ENCODE data around the gene KMO.

The KMO gene

DNA sequence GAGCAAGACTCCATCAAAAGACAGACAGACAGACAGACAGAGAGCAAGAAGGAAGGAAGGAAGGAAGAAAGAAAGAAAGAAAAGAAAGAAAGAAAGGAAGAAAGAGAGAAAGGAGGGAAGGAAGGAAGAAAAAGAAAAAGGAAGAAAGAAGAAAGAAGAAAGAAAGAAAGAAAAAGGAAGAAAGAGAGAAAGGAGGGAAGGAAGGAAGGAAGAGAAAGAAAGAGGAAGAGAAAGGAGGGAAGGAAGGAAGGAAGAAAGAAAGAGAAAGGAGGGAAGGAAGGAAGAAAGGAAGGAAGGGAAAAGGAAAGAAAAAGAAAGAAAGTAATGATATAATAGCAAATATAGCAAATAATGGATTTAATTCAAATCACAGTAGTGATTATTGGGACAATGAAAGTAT, 75.3 kb downstream of the KMO start:
- H3K36me3 ChIP-seq (ENCODE audit: insufficient read depth, insufficient read length, low read length) = peaks cover 6% of the 10 kb centered on the region
- H3K4me3 ChIP-seq (ENCODE audit: insufficient read length, low read depth) = no peak overlapping the region
- no peaks in the 10 kb centered on the region for H3K9me3 ChIP-seq (ENCODE audit: insufficient read depth, low read length)
- no peak for DNase-seq (ENCODE audit: low read depth, low spot score)
- no peak for TF ChIP-seq ZNF274 (IDR thresholded peaks at IDR 0.05; ENCODE audit: low read depth, low read length)
- no peak for TF ChIP-seq SUZ12 (IDR thresholded peaks at IDR 0.05; ENCODE audit: extremely low read depth, insufficient read depth, insufficient read length)
- TF ChIP-seq YY1 (IDR thresholded peaks at IDR 0.05; ENCODE audit: insufficient read depth, insufficient read length) = no peak
- H3K4me1 ChIP-seq (ENCODE audit: insufficient read depth, insufficient read length) = no peaks in the 10 kb centered on the region
- H3K9ac ChIP-seq (ENCODE audit: insufficient read length, low read depth) = no peak overlapping the region
- H3K27me3 ChIP-seq (ENCODE audit: insufficient read depth, insufficient read length) = no peaks in the 10 kb centered on the region

DNA sequence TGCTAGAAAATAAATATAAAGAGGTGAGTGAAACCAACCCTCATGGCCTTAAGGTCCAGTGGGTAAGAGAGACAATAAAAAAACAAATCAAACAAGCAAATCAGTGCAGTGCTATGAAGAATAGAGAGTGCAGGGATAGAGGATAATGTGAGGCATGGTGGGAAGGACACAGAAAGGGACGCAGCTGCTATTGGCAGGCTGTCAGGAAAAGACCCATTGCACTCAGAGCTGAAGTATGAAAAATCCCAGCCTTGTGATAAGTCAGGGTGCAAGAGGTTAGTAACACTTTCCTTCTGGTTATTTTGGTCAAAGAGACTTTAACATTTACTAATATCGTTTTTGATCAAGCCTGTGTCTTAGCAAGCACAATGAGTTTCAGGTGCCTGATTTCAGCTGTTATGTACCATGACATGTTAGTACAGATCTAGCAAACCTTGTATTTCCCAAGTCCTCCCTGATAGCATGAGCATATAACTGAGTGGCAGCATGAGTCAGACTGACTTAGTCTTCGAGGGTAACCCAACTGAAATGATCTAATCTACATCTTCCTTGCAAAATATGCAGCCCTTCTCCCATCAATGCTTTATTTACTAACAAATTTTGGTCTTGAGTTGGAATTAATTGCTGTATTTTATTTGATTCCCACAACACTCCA, 76.3 kb downstream of the KMO start:
- H3K36me3 ChIP-seq (ENCODE audit: insufficient read depth, insufficient read length, low read length) = peaks cover 5% of the 10 kb centered on the region
- no peak for TF ChIP-seq YY1 (IDR thresholded peaks at IDR 0.05; ENCODE audit: insufficient read depth, insufficient read length)
- TF ChIP-seq ZNF274 (IDR thresholded peaks at IDR 0.05; ENCODE audit: low read depth, low read length) = no peak
- TF ChIP-seq SUZ12 (IDR thresholded peaks at IDR 0.05; ENCODE audit: extremely low read depth, insufficient read depth, insufficient read length) = no peak
- H3K27me3 ChIP-seq (ENCODE audit: insufficient read depth, insufficient read length) = no peaks in the 10 kb centered on the region
- no peaks in the 10 kb centered on the region for H3K9me3 ChIP-seq (ENCODE audit: insufficient read depth, low read length)
- H3K4me3 ChIP-seq (ENCODE audit: insufficient read length, low read depth) = no peak overlapping the region
- no peak for DNase-seq (ENCODE audit: low read depth, low spot score)
- no peak overlapping the region for H3K9ac ChIP-seq (ENCODE audit: insufficient read length, low read depth)
- H3K4me1 ChIP-seq (ENCODE audit: insufficient read depth, insufficient read length) = no peaks in the 10 kb centered on the region

- Histone ChIP-seq H3K9me3 (ENCODE audit: insufficient read depth, low read length) (no peaks in the 10 kb centered on the region), H3K9ac (ENCODE audit: insufficient read length, low read depth) (no peak overlapping the region), H3K4me1 (ENCODE audit: insufficient read depth, insufficient read length) (no peaks in the 10 kb centered on the region), H3K4me3 (ENCODE audit: insufficient read length, low read depth) (no peak overlapping the region), H3K36me3 (ENCODE audit: insufficient read depth, insufficient read length, low read length) (no peaks in the 10 kb centered on the region), H3K27me3 (ENCODE audit: insufficient read depth, insufficient read length) (no peaks in the 10 kb centered on the region)
- DNase-seq (ENCODE audit: low read depth, low spot score) = no peak
- no peak for TF ChIP-seq SUZ12 (IDR thresholded peaks at IDR 0.05; ENCODE audit: extremely low read depth, insufficient read depth, insufficient read length)
- TF ChIP-seq ZNF274 (IDR thresholded peaks at IDR 0.05; ENCODE audit: low read depth, low read length) = no peak
- TF ChIP-seq YY1 (IDR thresholded peaks at IDR 0.05; ENCODE audit: insufficient read depth, insufficient read length) = no peak
Observed at GRCh38 chr1:241610056-241610815, 78.1 kb downstream of the KMO start.

GRCh38 chr1:241611063-241611462, 78.9 kb downstream of the KMO start:
- peak; percentile 35 for DNase-seq (ENCODE audit: low read depth, low spot score)

GRCh38 chr1:241611736-241612135, 79.6 kb downstream of the KMO start:
- DNase-seq (ENCODE audit: low read depth, low spot score) = no peak
- Histone ChIP-seq H3K9ac (ENCODE audit: insufficient read length, low read depth) (no peak overlapping the region), H3K9me3 (ENCODE audit: insufficient read depth, low read length) (no peaks in the 10 kb centered on the region), H3K36me3 (ENCODE audit: insufficient read depth, insufficient read length, low read length) (no peaks in the 10 kb centered on the region), H3K4me3 (ENCODE audit: insufficient read length, low read depth) (no peak overlapping the region), H3K27me3 (ENCODE audit: insufficient read depth, insufficient read length) (no peaks in the 10 kb centered on the region), H3K4me1 (ENCODE audit: insufficient read depth, insufficient read length) (no peaks in the 10 kb centered on the region)
- TF ChIP-seq ZNF274 (IDR thresholded peaks at IDR 0.05; ENCODE audit: low read depth, low read length) = no peak
- TF ChIP-seq YY1 (IDR thresholded peaks at IDR 0.05; ENCODE audit: insufficient read depth, insufficient read length) = no peak
- TF ChIP-seq SUZ12 (IDR thresholded peaks at IDR 0.05; ENCODE audit: extremely low read depth, insufficient read depth, insufficient read length) = no peak

More at GRCh38 chr1:241611063-241611462, 78.9 kb downstream of the KMO start:
- no peaks in the 10 kb centered on the region for H3K9me3 ChIP-seq (ENCODE audit: insufficient read depth, low read length)
- H3K4me3 ChIP-seq (ENCODE audit: insufficient read length, low read depth) = no peak overlapping the region
- no peak for TF ChIP-seq SUZ12 (IDR thresholded peaks at IDR 0.05; ENCODE audit: extremely low read depth, insufficient read depth, insufficient read length)
- no peak for TF ChIP-seq ZNF274 (IDR thresholded peaks at IDR 0.05; ENCODE audit: low read depth, low read length)
- TF ChIP-seq YY1 (IDR thresholded peaks at IDR 0.05; ENCODE audit: insufficient read depth, insufficient read length) = no peak
- H3K9ac ChIP-seq (ENCODE audit: insufficient read length, low read depth) = no peak overlapping the region
- H3K36me3 ChIP-seq (ENCODE audit: insufficient read depth, insufficient read length, low read length) = no peaks in the 10 kb centered on the region
- H3K4me1 ChIP-seq (ENCODE audit: insufficient read depth, insufficient read length) = no peaks in the 10 kb centered on the region
- no peaks in the 10 kb centered on the region for H3K27me3 ChIP-seq (ENCODE audit: insufficient read depth, insufficient read length)

DNA sequence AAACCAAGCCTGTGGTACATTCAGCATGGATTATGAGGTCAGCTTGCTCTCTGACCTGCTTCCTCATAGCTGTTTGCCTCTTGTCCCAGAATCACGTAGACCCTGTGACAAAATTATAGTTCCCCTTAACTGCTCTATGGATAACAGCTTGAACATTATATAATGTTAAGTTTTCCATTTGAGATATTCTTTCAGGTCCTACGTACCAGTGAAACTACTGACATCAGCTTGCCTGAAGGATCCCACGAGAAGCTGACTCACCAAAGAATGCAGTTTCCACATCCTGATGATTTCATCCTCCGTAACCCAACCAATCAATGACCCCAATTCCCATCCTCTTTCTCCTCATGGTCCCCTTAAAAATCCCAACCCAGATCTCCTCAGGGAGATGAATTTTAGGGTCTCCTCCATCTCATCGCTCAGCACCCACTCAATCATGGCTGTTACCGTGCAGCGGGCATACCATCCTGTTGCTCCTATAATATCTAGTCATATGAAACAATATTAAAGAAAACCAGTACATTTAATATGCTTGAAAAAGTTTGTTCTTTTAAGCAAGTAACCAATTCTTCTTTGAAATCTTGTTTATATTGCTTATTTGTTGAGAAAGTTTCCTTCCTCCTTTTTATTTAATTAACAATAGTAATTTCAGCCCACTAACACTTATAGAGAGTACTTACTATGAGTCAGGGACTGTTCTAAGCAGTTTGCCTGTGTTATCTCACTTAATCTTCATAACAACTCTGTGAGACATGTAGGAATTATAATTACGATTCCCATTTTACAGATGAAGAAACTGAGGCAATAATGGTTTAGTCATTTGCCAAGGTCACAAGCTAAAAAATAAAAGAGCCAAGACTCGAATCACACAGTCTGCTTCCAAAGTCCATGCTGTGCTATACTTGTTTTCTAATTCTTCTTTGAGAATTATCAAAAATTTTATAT, 80.6 kb downstream of the KMO start:
- Histone ChIP-seq H3K9me3 (ENCODE audit: insufficient read depth, low read length) (no peaks in the 10 kb centered on the region), H3K9ac (ENCODE audit: insufficient read length, low read depth) (no peak overlapping the region), H3K4me3 (ENCODE audit: insufficient read length, low read depth) (no peak overlapping the region), H3K27me3 (ENCODE audit: insufficient read depth, insufficient read length) (no peaks in the 10 kb centered on the region), H3K36me3 (ENCODE audit: insufficient read depth, insufficient read length, low read length) (no peaks in the 10 kb centered on the region), H3K4me1 (ENCODE audit: insufficient read depth, insufficient read length) (no peaks in the 10 kb centered on the region)
- no peak for DNase-seq (ENCODE audit: low read depth, low spot score)
- no peak for TF ChIP-seq ZNF274 (IDR thresholded peaks at IDR 0.05; ENCODE audit: low read depth, low read length)

GRCh38 chr1:241614144-241614543, 82.0 kb downstream of the KMO start:
- H3K9me3 ChIP-seq (ENCODE audit: insufficient read depth, low read length) = no peaks in the 10 kb centered on the region
- TF ChIP-seq ZNF274 (IDR thresholded peaks at IDR 0.05; ENCODE audit: low read depth, low read length) (no peak), SUZ12 (IDR thresholded peaks at IDR 0.05; ENCODE audit: extremely low read depth, insufficient read depth, insufficient read length) (no peak), YY1 (IDR thresholded peaks at IDR 0.05; ENCODE audit: insufficient read depth, insufficient read length) (no peak)

More at GRCh38 chr1:241614144-241614543, 82.0 kb downstream of the KMO start:
- Histone ChIP-seq H3K4me3 (ENCODE audit: insufficient read length, low read depth) (no peak overlapping the region), H3K4me1 (ENCODE audit: insufficient read depth, insufficient read length) (no peaks in the 10 kb centered on the region), H3K27me3 (ENCODE audit: insufficient read depth, insufficient read length) (no peaks in the 10 kb centered on the region), H3K36me3 (ENCODE audit: insufficient read depth, insufficient read length, low read length) (no peaks in the 10 kb centered on the region), H3K9ac (ENCODE audit: insufficient read length, low read depth) (no peak overlapping the region)
- no peak for DNase-seq (ENCODE audit: low read depth, low spot score)

All from NT2/D1 (cell line).